GM23338 (cell line): Measurements from ENCODE around the gene PIK3R5. TPM values are rescaled to one million over a fixed set of nuclear protein-coding genes. Genes with fewer than 3 reads are reported as not detected.

Source experiments
- ATAC-seq: fragments of 200-7000 bp; cut with Tn5 transposase; 3 replicates; pipeline ENCODE4 v1.9.1; 2020
- DNase-seq: peaks from one replicate; pipeline ENCODE4 v3.0.0-alpha.2; 2015; ENCODE audit warnings: low spot score
- H2AFZ ChIP-seq: fragments of 200-600 bp; sonication (generic); 2 replicates; pipeline ENCODE4 v1.8.0; 2016; ENCODE audit warnings: antibody characterized with exemption, mild to moderate bottlenecking, moderate library complexity
- H3F3A ChIP-seq: fragments of 200-600 bp; sonication (generic); replicated peaks from 2 replicates; pipeline ENCODE4 v1.8.0; 2017; ENCODE audit warnings: antibody characterized with exemption, mixed run types, low read depth
- H3K27ac ChIP-seq: fragments of 200-600 bp; sonication (generic); 2 replicates; pipeline ENCODE4 v1.6.1; 2016; ENCODE audit warnings: low read depth
- H3K27me3 ChIP-seq: fragments of 200-600 bp; sonication (generic); 2 replicates; pipeline ENCODE4 v1.8.0; 2016; ENCODE audit warnings: mild to moderate bottlenecking, mixed run types, moderate library complexity; ENCODE audit not compliant: insufficient read depth
- H3K36me3 ChIP-seq: fragments of 200-600 bp; sonication (generic); 2 replicates; pipeline ENCODE4 v1.8.0; 2016; ENCODE audit warnings: mild to moderate bottlenecking; ENCODE audit not compliant: insufficient read depth
- H3K4me1 ChIP-seq: fragments of 200-600 bp; sonication (generic); 2 replicates; pipeline ENCODE4 v1.8.0; 2016; ENCODE audit warnings: mild to moderate bottlenecking, moderate library complexity; ENCODE audit not compliant: insufficient read depth
- H3K4me2 ChIP-seq: fragments of 200-600 bp; sonication (generic); 2 replicates; pipeline ENCODE4 v1.7.1; 2017; ENCODE audit warnings: mixed run types
- H3K4me3 ChIP-seq: fragments of 200-600 bp; sonication (generic); 2 replicates; pipeline ENCODE4 v1.6.1; 2016; ENCODE audit warnings: mixed run types
- H3K79me2 ChIP-seq: fragments of 200-600 bp; sonication (generic); replicated peaks from 2 replicates; pipeline ENCODE4 v1.8.0; 2017; ENCODE audit warnings: mild to moderate bottlenecking; ENCODE audit not compliant: insufficient read depth
- H3K9me2 ChIP-seq: fragments of 200-600 bp; sonication (generic); 2 replicates; pipeline ENCODE4 v1.8.0; 2017; ENCODE audit not compliant: insufficient read depth
- H4K20me1 ChIP-seq: fragments of 200-600 bp; sonication (generic); replicated peaks from 2 replicates; pipeline ENCODE4 v1.8.0; 2017; ENCODE audit warnings: mild to moderate bottlenecking; ENCODE audit not compliant: insufficient read depth
- H3K27ac Mint-ChIP-seq: 2 replicates; pipeline ENCODE4 v1.8.0; 2020; ENCODE audit warnings: inconsistent platforms, mild to moderate bottlenecking, moderate library complexity, mixed read lengths
- H3K27me3 Mint-ChIP-seq: 3 replicates; pipeline ENCODE4 v1.8.0; 2022; ENCODE audit warnings: low read depth, mild to moderate bottlenecking, moderate library complexity, mixed read lengths, inconsistent platforms; ENCODE audit not compliant: insufficient read depth, poor library complexity
- H3K36me3 Mint-ChIP-seq: 3 replicates; pipeline ENCODE4 v1.8.0; 2021; ENCODE audit warnings: low read depth, mild to moderate bottlenecking, inconsistent platforms, moderate library complexity, mixed read lengths
- H3K4me1 Mint-ChIP-seq: 3 replicates; pipeline ENCODE4 v1.8.0; 2020; ENCODE audit warnings: mild to moderate bottlenecking, inconsistent platforms, mixed read lengths
- H3K4me3 Mint-ChIP-seq: 3 replicates; pipeline ENCODE4 v1.8.0; 2021; ENCODE audit warnings: moderate library complexity, mild to moderate bottlenecking, inconsistent platforms, mixed read lengths
- H3K9me3 Mint-ChIP-seq: 3 replicates; pipeline ENCODE4 v1.8.0; 2020; ENCODE audit warnings: moderate library complexity, mild to moderate bottlenecking, inconsistent platforms, mixed read lengths
- CREB1 ChIP-seq: fragments of 250-450 bp; sonication (Bioruptor Pico); IDR thresholded peaks from 2 replicates; pipeline ENCODE4 v1.5.0; 2020; ENCODE audit warnings: low read depth, mild to moderate bottlenecking, moderate library complexity
- EZH2 ChIP-seq: fragments of 200-600 bp; sonication (generic); IDR thresholded peaks from one replicate; pipeline ENCODE4 v1.8.0; 2017; ENCODE audit warnings: antibody characterized with exemption, mild to moderate bottlenecking, low read depth; ENCODE audit not compliant: unreplicated experiment
- JUNB ChIP-seq: IDR thresholded peaks from one replicate; pipeline ENCODE4 v1.6.1; 2016; ENCODE audit warnings: antibody characterized with exemption; ENCODE audit not compliant: unreplicated experiment
- NANOG ChIP-seq: IDR thresholded peaks from 2 replicates; pipeline ENCODE4 v1.6.1; 2016; ENCODE audit warnings: antibody characterized with exemption, borderline replicate concordance
- POLR2AphosphoS5 ChIP-seq: IDR thresholded peaks from 2 replicates; pipeline ENCODE4 v1.6.1; 2016; ENCODE audit warnings: antibody characterized with exemption, low read depth
- STAT1 ChIP-seq: IDR thresholded peaks from one replicate; pipeline ENCODE4 v1.6.1; 2016; ENCODE audit warnings: antibody characterized with exemption; ENCODE audit not compliant: unreplicated experiment
- ZNF114 ChIP-seq: fragments of 250-450 bp; sonication (Bioruptor Pico); IDR thresholded peaks from 2 replicates; pipeline ENCODE4 v1.5.0; 2020; ENCODE audit warnings: mild to moderate bottlenecking, moderate library complexity
- polyA plus RNA-seq: library from polyadenylated mRNA; unstranded; fragments of >200 nt; fragmentation: Nextera tagmentation; extraction: Ambion mirVana; gene quantifications from 2 replicates; pipeline ENCODE4 v1.2.1, GENCODE V29; 2016
- total RNA-seq: library from RNA; depleted of rRNA; stranded (reverse); fragments of >200 nt; shearing (Covaris generic); gene quantifications from 2 replicates; pipeline ENCODE4 v1.2.3, GENCODE V29; 2014
- TF ChIP-seq, protein P1 (sequence below): IDR thresholded peaks from one replicate; pipeline ENCODE4 v1.6.1; 2018; ENCODE audit warnings: antibody characterized with exemption; ENCODE audit not compliant: unreplicated experiment
- TF ChIP-seq, protein P2 (sequence below), 2 experiments: fragments of 200-600 bp in 1 of 2; sonication (generic) in 1 of 2; conservative IDR thresholded peaks; 2 replicates each; pipeline versions ENCODE4 v1.5.1 to v1.6.1; 2016 to 2017; ENCODE audit warnings: antibody characterized with exemption in 2 of 2, low read depth in 2 of 2, mild to moderate bottlenecking in 2 of 2, moderate library complexity in 1 of 2
- TF ChIP-seq, protein P3 (sequence below): fragments of 250-450 bp; sonication (Bioruptor Pico); IDR thresholded peaks from 2 replicates; pipeline ENCODE4 v1.5.0; 2020; ENCODE audit warnings: mild to moderate bottlenecking, moderate library complexity

Gene PIK3R5
- total and polyA plus RNA-seq, 2 experiments from 2014 or later = 1.7 to 9.4 TPM

DNA sequence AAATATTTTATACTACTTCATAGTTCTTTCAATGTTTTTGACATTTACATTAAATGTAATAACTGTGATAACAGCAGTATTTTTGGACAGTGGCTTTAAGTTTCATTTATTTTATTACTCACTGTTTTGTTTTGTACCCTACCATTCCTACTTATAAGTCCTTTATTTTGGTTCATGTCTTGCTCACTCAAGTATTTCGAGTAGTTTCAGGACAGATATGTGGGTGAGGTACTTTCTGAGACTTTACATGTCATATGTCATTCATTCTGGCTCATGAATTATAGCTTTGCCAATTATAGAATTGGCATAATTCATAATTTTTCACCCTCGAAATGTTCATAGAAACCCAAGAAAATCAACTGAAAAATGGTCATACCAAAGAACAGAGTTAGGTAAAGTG lies 44.4 kb downstream of the PIK3R5 start:
- Histone ChIP-seq H2AFZ (no peak overlapping the region), H3K4me2 (no peak overlapping the region), H3K27ac (no peak overlapping the region), H4K20me1 (no peaks in the 10 kb centered on the region), H3K9me2 (peaks cover 4% of the 10 kb centered on the region), H3K4me1 (no peaks in the 10 kb centered on the region), H3F3A (no peaks in the 10 kb centered on the region), H3K79me2 (no peaks in the 10 kb centered on the region), H3K36me3 (no peaks in the 10 kb centered on the region), H3K4me3 (no peak overlapping the region), H3K27me3 (no peaks in the 10 kb centered on the region)
- H3K27me3 Mint-ChIP-seq = peaks cover 4% of the 10 kb centered on the region
- DNase-seq (no peak), ATAC-seq (no peak)
- H3K4me1 Mint-ChIP-seq = no peaks in the 10 kb centered on the region
- H3K4me3 Mint-ChIP-seq = no peak overlapping the region
- H3K9me3 Mint-ChIP-seq = peaks cover 17% of the 10 kb centered on the region
- no peak overlapping the region for H3K27ac Mint-ChIP-seq
- no peak for TF ChIP-seq POLR2AphosphoS5
- no peak for TF ChIP-seq EZH2
- H3K36me3 Mint-ChIP-seq = peaks cover 7% of the 10 kb centered on the region

DNA sequence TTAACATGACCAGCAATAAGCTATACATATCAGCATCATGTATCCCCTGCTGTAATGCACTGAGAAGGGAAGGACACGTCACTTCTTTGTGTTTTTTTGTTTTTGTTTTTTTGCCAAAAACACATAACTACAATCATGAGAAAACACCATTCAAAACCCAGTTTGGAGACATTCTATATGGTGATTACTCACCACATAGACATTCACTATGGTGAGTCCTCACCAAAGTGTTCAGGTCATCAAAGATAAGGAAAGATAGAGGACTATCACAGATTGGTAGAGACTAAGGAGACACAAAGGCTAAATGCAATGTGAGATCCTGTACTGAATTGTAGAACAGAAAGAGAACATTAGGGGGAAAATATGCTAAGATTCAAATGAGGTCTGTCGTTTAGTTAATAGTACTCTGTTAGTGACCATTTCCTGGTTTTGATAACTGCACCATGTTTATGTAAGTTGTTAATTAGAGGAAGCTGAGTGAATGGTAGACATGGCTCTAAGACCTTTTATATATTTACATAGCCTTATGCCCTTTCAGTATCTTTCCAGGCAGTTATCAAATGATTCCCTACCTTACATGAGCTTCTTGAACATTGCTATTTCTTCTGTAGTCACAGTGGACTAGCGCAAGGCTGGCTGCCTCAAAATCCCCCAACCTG lies 46.6 kb downstream of the PIK3R5 start:
- Histone ChIP-seq H4K20me1 (no peaks in the 10 kb centered on the region), H3F3A (no peaks in the 10 kb centered on the region), H3K36me3 (no peaks in the 10 kb centered on the region), H2AFZ (no peak overlapping the region), H3K4me3 (no peak overlapping the region), H3K79me2 (no peaks in the 10 kb centered on the region), H3K27me3 (no peaks in the 10 kb centered on the region), H3K4me2 (no peak overlapping the region), H3K27ac (no peak overlapping the region), H3K4me1 (no peaks in the 10 kb centered on the region), H3K9me2 (peaks cover 4% of the 10 kb centered on the region; the same call in 1 of the 2 replicates)
- peaks cover 17% of the 10 kb centered on the region for H3K9me3 Mint-ChIP-seq
- no peak for ATAC-seq
- peaks cover 9% of the 10 kb centered on the region for H3K36me3 Mint-ChIP-seq
- no peaks in the 10 kb centered on the region for H3K4me1 Mint-ChIP-seq
- no peak overlapping the region for H3K27ac Mint-ChIP-seq
- no peak overlapping the region for H3K4me3 Mint-ChIP-seq
- peaks cover 7% of the 10 kb centered on the region for H3K27me3 Mint-ChIP-seq
- DNase-seq = no peak
- TF ChIP-seq, protein P1, sequence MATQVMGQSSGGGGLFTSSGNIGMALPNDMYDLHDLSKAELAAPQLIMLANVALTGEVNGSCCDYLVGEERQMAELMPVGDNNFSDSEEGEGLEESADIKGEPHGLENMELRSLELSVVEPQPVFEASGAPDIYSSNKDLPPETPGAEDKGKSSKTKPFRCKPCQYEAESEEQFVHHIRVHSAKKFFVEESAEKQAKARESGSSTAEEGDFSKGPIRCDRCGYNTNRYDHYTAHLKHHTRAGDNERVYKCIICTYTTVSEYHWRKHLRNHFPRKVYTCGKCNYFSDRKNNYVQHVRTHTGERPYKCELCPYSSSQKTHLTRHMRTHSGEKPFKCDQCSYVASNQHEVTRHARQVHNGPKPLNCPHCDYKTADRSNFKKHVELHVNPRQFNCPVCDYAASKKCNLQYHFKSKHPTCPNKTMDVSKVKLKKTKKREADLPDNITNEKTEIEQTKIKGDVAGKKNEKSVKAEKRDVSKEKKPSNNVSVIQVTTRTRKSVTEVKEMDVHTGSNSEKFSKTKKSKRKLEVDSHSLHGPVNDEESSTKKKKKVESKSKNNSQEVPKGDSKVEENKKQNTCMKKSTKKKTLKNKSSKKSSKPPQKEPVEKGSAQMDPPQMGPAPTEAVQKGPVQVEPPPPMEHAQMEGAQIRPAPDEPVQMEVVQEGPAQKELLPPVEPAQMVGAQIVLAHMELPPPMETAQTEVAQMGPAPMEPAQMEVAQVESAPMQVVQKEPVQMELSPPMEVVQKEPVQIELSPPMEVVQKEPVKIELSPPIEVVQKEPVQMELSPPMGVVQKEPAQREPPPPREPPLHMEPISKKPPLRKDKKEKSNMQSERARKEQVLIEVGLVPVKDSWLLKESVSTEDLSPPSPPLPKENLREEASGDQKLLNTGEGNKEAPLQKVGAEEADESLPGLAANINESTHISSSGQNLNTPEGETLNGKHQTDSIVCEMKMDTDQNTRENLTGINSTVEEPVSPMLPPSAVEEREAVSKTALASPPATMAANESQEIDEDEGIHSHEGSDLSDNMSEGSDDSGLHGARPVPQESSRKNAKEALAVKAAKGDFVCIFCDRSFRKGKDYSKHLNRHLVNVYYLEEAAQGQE = no peak
- TF ChIP-seq CREB1 (CRISPR knock-in tag) (no peak), EZH2 (no peak), ZNF114 (CRISPR knock-in tag) (no peak), JUNB (no peak), STAT1 (no peak), NANOG (no peak), POLR2AphosphoS5 (no peak)
- TF ChIP-seq, protein P2, sequence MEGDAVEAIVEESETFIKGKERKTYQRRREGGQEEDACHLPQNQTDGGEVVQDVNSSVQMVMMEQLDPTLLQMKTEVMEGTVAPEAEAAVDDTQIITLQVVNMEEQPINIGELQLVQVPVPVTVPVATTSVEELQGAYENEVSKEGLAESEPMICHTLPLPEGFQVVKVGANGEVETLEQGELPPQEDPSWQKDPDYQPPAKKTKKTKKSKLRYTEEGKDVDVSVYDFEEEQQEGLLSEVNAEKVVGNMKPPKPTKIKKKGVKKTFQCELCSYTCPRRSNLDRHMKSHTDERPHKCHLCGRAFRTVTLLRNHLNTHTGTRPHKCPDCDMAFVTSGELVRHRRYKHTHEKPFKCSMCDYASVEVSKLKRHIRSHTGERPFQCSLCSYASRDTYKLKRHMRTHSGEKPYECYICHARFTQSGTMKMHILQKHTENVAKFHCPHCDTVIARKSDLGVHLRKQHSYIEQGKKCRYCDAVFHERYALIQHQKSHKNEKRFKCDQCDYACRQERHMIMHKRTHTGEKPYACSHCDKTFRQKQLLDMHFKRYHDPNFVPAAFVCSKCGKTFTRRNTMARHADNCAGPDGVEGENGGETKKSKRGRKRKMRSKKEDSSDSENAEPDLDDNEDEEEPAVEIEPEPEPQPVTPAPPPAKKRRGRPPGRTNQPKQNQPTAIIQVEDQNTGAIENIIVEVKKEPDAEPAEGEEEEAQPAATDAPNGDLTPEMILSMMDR (conservative IDR thresholded peaks at IDR 0.05; ENCODE audit: low read depth in 2 of 2) = no peak
- TF ChIP-seq, protein P3, sequence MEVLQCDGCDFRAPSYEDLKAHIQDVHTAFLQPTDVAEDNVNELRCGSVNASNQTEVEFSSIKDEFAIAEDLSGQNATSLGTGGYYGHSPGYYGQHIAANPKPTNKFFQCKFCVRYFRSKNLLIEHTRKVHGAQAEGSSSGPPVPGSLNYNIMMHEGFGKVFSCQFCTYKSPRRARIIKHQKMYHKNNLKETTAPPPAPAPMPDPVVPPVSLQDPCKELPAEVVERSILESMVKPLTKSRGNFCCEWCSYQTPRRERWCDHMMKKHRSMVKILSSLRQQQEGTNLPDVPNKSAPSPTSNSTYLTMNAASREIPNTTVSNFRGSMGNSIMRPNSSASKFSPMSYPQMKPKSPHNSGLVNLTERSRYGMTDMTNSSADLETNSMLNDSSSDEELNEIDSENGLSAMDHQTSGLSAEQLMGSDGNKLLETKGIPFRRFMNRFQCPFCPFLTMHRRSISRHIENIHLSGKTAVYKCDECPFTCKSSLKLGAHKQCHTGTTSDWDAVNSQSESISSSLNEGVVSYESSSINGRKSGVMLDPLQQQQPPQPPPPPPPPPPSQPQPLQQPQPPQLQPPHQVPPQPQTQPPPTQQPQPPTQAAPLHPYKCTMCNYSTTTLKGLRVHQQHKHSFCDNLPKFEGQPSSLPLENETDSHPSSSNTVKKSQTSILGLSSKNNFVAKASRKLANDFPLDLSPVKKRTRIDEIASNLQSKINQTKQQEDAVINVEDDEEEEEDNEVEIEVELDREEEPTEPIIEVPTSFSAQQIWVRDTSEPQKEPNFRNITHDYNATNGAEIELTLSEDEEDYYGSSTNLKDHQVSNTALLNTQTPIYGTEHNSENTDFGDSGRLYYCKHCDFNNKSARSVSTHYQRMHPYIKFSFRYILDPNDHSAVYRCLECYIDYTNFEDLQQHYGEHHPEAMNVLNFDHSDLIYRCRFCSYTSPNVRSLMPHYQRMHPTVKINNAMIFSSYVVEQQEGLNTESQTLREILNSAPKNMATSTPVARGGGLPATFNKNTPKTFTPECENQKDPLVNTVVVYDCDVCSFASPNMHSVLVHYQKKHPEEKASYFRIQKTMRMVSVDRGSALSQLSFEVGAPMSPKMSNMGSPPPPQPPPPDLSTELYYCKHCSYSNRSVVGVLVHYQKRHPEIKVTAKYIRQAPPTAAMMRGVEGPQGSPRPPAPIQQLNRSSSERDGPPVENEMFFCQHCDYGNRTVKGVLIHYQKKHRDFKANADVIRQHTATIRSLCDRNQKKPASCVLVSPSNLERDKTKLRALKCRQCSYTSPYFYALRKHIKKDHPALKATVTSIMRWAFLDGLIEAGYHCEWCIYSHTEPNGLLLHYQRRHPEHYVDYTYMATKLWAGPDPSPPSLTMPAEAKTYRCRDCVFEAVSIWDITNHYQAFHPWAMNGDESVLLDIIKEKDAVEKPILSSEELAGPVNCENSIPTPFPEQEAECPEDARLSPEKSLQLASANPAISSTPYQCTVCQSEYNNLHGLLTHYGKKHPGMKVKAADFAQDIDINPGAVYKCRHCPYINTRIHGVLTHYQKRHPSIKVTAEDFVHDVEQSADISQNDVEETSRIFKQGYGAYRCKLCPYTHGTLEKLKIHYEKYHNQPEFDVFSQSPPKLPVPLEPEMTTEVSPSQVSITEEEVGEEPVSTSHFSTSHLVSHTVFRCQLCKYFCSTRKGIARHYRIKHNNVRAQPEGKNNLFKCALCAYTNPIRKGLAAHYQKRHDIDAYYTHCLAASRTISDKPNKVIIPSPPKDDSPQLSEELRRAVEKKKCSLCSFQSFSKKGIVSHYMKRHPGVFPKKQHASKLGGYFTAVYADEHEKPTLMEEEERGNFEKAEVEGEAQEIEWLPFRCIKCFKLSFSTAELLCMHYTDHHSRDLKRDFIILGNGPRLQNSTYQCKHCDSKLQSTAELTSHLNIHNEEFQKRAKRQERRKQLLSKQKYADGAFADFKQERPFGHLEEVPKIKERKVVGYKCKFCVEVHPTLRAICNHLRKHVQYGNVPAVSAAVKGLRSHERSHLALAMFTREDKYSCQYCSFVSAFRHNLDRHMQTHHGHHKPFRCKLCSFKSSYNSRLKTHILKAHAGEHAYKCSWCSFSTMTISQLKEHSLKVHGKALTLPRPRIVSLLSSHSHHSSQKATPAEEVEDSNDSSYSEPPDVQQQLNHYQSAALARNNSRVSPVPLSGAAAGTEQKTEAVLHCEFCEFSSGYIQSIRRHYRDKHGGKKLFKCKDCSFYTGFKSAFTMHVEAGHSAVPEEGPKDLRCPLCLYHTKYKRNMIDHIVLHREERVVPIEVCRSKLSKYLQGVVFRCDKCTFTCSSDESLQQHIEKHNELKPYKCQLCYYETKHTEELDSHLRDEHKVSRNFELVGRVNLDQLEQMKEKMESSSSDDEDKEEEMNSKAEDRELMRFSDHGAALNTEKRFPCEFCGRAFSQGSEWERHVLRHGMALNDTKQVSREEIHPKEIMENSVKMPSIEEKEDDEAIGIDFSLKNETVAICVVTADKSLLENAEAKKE (CRISPR knock-in tag) = no peak
